GM12891 (cell line): ENCODE results near the gene OTUD6A.

Experiments used
- PAX5 ChIP-seq: IDR thresholded peaks from 2 replicates; pipeline ENCODE4 v1.6.1; 2011; ENCODE audit warnings: low read length, moderate library complexity, mild to moderate bottlenecking; ENCODE audit not compliant: insufficient read depth, severe bottlenecking
- POLR2A ChIP-seq: IDR thresholded peaks from 2 replicates; pipeline ENCODE4 v1.6.1; 2011; ENCODE audit warnings: low read depth, low read length, control low read depth
- POLR2AphosphoS5 ChIP-seq: IDR thresholded peaks from 2 replicates; pipeline ENCODE4 v1.6.1; 2011; ENCODE audit warnings: low read depth, low read length, control low read depth
- TAF1 ChIP-seq: IDR thresholded peaks from 2 replicates; pipeline ENCODE4 v1.6.1; 2011; ENCODE audit warnings: low read depth, low read length, control low read depth

DNA sequence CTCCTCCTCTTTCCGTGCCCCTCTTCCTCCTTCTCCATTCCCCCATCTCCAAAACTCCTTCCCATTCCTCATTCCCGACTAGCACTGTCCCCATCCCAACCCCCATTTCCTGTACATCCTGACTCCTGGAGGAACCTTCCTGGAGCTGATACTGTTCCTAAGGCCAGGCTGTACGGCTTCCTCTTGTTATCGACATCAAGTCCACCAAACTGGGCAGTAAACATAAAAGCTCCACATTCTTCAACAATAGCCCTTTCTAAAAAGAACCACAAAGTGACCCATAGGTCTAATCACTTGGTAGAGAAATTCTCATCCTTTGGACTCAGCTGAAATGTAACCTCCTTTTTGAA is 35.4 kb upstream of the OTUD6A start:
- no peak for TF ChIP-seq POLR2A
- TF ChIP-seq POLR2AphosphoS5 = no peak
- no peak for TF ChIP-seq TAF1
- no peak for TF ChIP-seq PAX5
